Measurements from ENCODE around the gene RAB40A. TPM values are rescaled to one million over a fixed set of nuclear protein-coding genes. Genes with fewer than 3 reads are reported as not detected.

Gene RAB40A
- total and polyA plus RNA-seq, 2 donors (not counting 1 experiment from before 2014, with no cell fraction given) = 0.15 to 0.67 TPM

DNA sequence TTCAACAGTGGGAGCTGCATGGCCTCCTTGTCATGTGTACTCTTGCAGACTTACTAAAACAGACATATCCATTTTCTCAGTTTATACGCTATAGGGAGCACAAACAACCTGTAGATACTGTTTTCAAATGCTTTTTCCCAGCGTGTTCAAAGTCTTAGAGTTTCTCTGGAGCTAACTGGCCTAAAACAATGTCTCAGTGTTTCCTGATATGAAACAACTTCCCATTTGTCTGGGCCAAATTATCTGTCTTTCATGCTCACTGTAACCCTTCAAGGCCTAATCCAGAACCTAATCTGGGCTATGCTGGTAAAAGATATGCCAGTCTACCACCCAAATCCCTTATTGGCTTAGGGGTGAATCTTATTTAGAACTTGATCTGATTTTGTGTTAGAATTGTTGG is 38.8 kb downstream of the RAB40A start:
- ChIA-PET POLR2A (no interaction called here), CTCF (no interaction called here)
- H3K27ac Mint-ChIP-seq = no peak overlapping the region

DNA sequence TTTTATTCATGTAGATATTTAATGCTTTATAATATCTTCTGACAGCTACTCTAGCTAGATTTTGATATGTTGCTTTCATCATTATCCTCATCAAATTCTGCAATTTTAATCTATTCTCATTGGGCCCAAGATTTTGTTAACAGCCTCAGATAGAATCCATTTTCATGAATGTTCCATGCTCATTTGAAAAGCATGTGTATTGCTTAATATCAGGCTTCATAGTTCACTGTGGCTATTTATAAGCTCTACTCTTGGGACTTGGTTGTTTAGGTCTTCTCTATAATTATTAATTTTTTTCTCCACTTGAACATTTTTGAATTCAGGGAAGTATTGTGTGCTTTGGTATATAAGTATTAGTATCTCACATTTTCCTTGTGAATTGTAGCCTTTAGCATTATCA is 41.8 kb downstream of the RAB40A start:
- Histone ChIP-seq H3K9me3 (ENCODE audit: control extremely low read depth in 1 of 3, control insufficient read depth in 2 of 3, insufficient read depth in 1 of 3, low read length in 2 of 3) (no peaks in the 10 kb centered on the region), H2AFZ (ENCODE audit: insufficient read depth, low read depth, low read length, poor library complexity, severe bottlenecking) (no peak overlapping the region), H3K4me3 (ENCODE audit: control extremely low read depth in 1 of 5, extremely low read depth in 1 of 5, insufficient read depth in 1 of 5, low read depth in 2 of 5, low read length in 4 of 5) (no peak overlapping the region), H3K36me3 (replicated peaks in 1 of 2; ENCODE audit: control extremely low read depth in 1 of 2, control insufficient read depth in 1 of 2, extremely low read depth in 1 of 2, insufficient read depth in 2 of 2, low read length in 1 of 2) (no peaks in the 10 kb centered on the region), H3K4me1 (ENCODE audit: control insufficient read depth in 2 of 2, insufficient read depth in 2 of 2, low read length in 2 of 2) (no peaks in the 10 kb centered on the region), H3K27ac (ENCODE audit: low read length in 2 of 2) (no peak overlapping the region), H3K4me2 (replicated peaks; ENCODE audit: low read depth, low read length, poor library complexity, severe bottlenecking) (no peak overlapping the region), H3K27me3 (replicated peaks in 1 of 4; ENCODE audit: control extremely low read depth in 1 of 4, control insufficient read depth in 3 of 4, insufficient read depth in 4 of 4, low read length in 3 of 4) (no peaks in the 10 kb centered on the region), H3K9ac (ENCODE audit: low read length) (no peak overlapping the region), H4K20me1 (ENCODE audit: control insufficient read depth, insufficient read depth, low read length, poor library complexity, severe bottlenecking) (no peaks in the 10 kb centered on the region), H3K79me2 (ENCODE audit: control insufficient read depth, insufficient read depth, low read length) (no peaks in the 10 kb centered on the region)
- Mint-ChIP-seq H3K4me1 (no peaks in the 10 kb centered on the region), H3K9me3 (ENCODE audit: insufficient read depth) (no peaks in the 10 kb centered on the region), H3K27ac (no peak overlapping the region), H3K4me3 (no peak overlapping the region), H3K27me3 (no peaks in the 10 kb centered on the region)
- ChIA-PET POLR2A (interaction anchor here (0.7 kb wide), 1 partner anchor 132 kb away, joined by 4 read pairs; no protein-coding TSS in a partner anchor), CTCF (no interaction called here)
- DNase-seq (no peak), ATAC-seq (ENCODE audit: low read depth) (no peak)
- intact Hi-C loops (cut with micrococcal nuclease) = no loop called here
- TF ChIP-seq, protein P1, sequence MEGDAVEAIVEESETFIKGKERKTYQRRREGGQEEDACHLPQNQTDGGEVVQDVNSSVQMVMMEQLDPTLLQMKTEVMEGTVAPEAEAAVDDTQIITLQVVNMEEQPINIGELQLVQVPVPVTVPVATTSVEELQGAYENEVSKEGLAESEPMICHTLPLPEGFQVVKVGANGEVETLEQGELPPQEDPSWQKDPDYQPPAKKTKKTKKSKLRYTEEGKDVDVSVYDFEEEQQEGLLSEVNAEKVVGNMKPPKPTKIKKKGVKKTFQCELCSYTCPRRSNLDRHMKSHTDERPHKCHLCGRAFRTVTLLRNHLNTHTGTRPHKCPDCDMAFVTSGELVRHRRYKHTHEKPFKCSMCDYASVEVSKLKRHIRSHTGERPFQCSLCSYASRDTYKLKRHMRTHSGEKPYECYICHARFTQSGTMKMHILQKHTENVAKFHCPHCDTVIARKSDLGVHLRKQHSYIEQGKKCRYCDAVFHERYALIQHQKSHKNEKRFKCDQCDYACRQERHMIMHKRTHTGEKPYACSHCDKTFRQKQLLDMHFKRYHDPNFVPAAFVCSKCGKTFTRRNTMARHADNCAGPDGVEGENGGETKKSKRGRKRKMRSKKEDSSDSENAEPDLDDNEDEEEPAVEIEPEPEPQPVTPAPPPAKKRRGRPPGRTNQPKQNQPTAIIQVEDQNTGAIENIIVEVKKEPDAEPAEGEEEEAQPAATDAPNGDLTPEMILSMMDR (IDR thresholded peaks at IDR 0.05) = no peak
- TF ChIP-seq EZH2 (IDR thresholded peaks at IDR 0.05; ENCODE audit: borderline replicate concordance, insufficient read depth, low read depth, low read length, poor library complexity, severe bottlenecking) = no peak

More for the DNA sequence above, 38.8 kb downstream of the RAB40A start:
- Histone ChIP-seq H3K4me2 (replicated peaks; ENCODE audit: low read depth, low read length, poor library complexity, severe bottlenecking) (no peak overlapping the region), H3K27me3 (replicated peaks in 1 of 4; ENCODE audit: control extremely low read depth in 1 of 4, control insufficient read depth in 3 of 4, insufficient read depth in 4 of 4, low read length in 3 of 4) (no peaks in the 10 kb centered on the region), H3K4me1 (ENCODE audit: control insufficient read depth in 2 of 2, insufficient read depth in 2 of 2, low read length in 2 of 2) (no peaks in the 10 kb centered on the region), H3K27ac (ENCODE audit: low read length in 2 of 2) (no peak overlapping the region), H3K4me3 (ENCODE audit: control extremely low read depth in 1 of 5, extremely low read depth in 1 of 5, insufficient read depth in 1 of 5, low read depth in 2 of 5, low read length in 4 of 5) (no peak overlapping the region), H2AFZ (ENCODE audit: insufficient read depth, low read depth, low read length, poor library complexity, severe bottlenecking) (no peak overlapping the region), H3K79me2 (ENCODE audit: control insufficient read depth, insufficient read depth, low read length) (no peaks in the 10 kb centered on the region), H3K36me3 (replicated peaks in 1 of 2; ENCODE audit: control extremely low read depth in 1 of 2, control insufficient read depth in 1 of 2, extremely low read depth in 1 of 2, insufficient read depth in 2 of 2, low read length in 1 of 2) (no peaks in the 10 kb centered on the region), H3K9me3 (ENCODE audit: control extremely low read depth in 1 of 3, control insufficient read depth in 2 of 3, insufficient read depth in 1 of 3, low read length in 2 of 3) (no peaks in the 10 kb centered on the region), H4K20me1 (ENCODE audit: control insufficient read depth, insufficient read depth, low read length, poor library complexity, severe bottlenecking) (no peaks in the 10 kb centered on the region), H3K9ac (ENCODE audit: low read length) (no peak overlapping the region)
- DNase-seq (no peak), ATAC-seq (ENCODE audit: low read depth) (no peak)
- Mint-ChIP-seq H3K9me3 (ENCODE audit: insufficient read depth) (no peaks in the 10 kb centered on the region), H3K27me3 (no peaks in the 10 kb centered on the region), H3K4me1 (no peaks in the 10 kb centered on the region), H3K4me3 (no peak overlapping the region)
- intact Hi-C loops (cut with micrococcal nuclease) = no loop called here
- TF ChIP-seq, protein P1 (IDR thresholded peaks at IDR 0.05) = no peak
- no peak for TF ChIP-seq EZH2 (IDR thresholded peaks at IDR 0.05; ENCODE audit: borderline replicate concordance, insufficient read depth, low read depth, low read length, poor library complexity, severe bottlenecking)
- 88% methylated on average over 2 of the region's 2 CpGs for WGBS (ENCODE audit: insufficient coverage)
